SK-N-SH treated with all-trans-retinoic acid at 6 μM for 48 hours (cell line): Measurements from ENCODE around the gene MAP4K4.

Source experiments
- ATAC-seq: fragments of 200-7000 bp; cut with Tn5 transposase; 3 replicates; pipeline ENCODE4 v1.9.1; 2020; ENCODE audit warnings: mild to moderate bottlenecking, moderate library complexity
- ARNTL ChIP-seq: fragments of 450-650 bp; formaldehyde crosslinking; IDR thresholded peaks from 2 replicates; pipeline ENCODE4 v1.5.0; 2020; ENCODE audit warnings: low read depth, mild to moderate bottlenecking, moderate library complexity, borderline replicate concordance
- BACH2 ChIP-seq: fragments of 250-450 bp; sonication (Bioruptor Pico); IDR thresholded peaks from 2 replicates; pipeline ENCODE4 v1.9.0; 2021; ENCODE audit warnings: mild to moderate bottlenecking, borderline replicate concordance
- CREB5 ChIP-seq: fragments of 250-450 bp; sonication (Bioruptor Pico); IDR thresholded peaks from 2 replicates; pipeline ENCODE4 v1.5.1; 2020; ENCODE audit warnings: low read depth, mild to moderate bottlenecking, moderate library complexity
- CSDC2 ChIP-seq: fragments of 250-450 bp; sonication (Bioruptor Pico); IDR thresholded peaks from 2 replicates; pipeline ENCODE4 v1.5.0; 2020; ENCODE audit warnings: mild to moderate bottlenecking, moderate library complexity
- CSRNP3 ChIP-seq: fragments of 250-450 bp; sonication (Bioruptor Pico); IDR thresholded peaks from 2 replicates; pipeline ENCODE4 v1.5.1; 2021; ENCODE audit warnings: mild to moderate bottlenecking, moderate library complexity
- ESRRG ChIP-seq: fragments of 250-450 bp; sonication (Bioruptor Pico); IDR thresholded peaks from 2 replicates; pipeline ENCODE4 v1.6.1; 2021; ENCODE audit warnings: mild to moderate bottlenecking
- GLIS3 ChIP-seq: fragments of 250-450 bp; sonication (Bioruptor Pico); IDR thresholded peaks from 2 replicates; pipeline ENCODE4 v1.5.0; 2020; ENCODE audit warnings: mild to moderate bottlenecking, moderate library complexity
- ISL1 ChIP-seq: fragments of 250-450 bp; sonication (Bioruptor Pico); IDR thresholded peaks from 2 replicates; pipeline ENCODE4 v2.1.2; 2022; ENCODE audit warnings: mild to moderate bottlenecking, moderate library complexity
- PATZ1 ChIP-seq: fragments of 250-450 bp; sonication (Bioruptor Pico); IDR thresholded peaks from 2 replicates; pipeline ENCODE4 v1.8.0; 2020; ENCODE audit warnings: mild to moderate bottlenecking, moderate library complexity, borderline replicate concordance
- POU6F1 ChIP-seq: fragments of 250-450 bp; sonication (Bioruptor Pico); IDR thresholded peaks from 2 replicates; pipeline ENCODE4 v1.8.0; 2021; ENCODE audit warnings: low read depth, mild to moderate bottlenecking, moderate library complexity, borderline replicate concordance
- PPARA ChIP-seq: fragments of 250-450 bp; sonication (Bioruptor Pico); IDR thresholded peaks from 2 replicates; pipeline ENCODE4 v1.5.0; 2020; ENCODE audit warnings: mild to moderate bottlenecking, borderline replicate concordance
- RARB ChIP-seq: fragments of 250-450 bp; sonication (Bioruptor Pico); IDR thresholded peaks from 2 replicates; pipeline ENCODE4 v1.8.0; 2021; ENCODE audit warnings: mild to moderate bottlenecking, moderate library complexity
- SNAI2 ChIP-seq: fragments of 250-450 bp; sonication (Bioruptor Pico); IDR thresholded peaks from 2 replicates; pipeline ENCODE4 v1.5.0; 2020; ENCODE audit warnings: mild to moderate bottlenecking, moderate library complexity
- TCF4 ChIP-seq: fragments of 250-450 bp; sonication (Bioruptor Pico); IDR thresholded peaks from 2 replicates; pipeline ENCODE4 v1.8.0; 2021; ENCODE audit warnings: mild to moderate bottlenecking, moderate library complexity, borderline replicate concordance
- TOX ChIP-seq: fragments of 250-450 bp; sonication (Bioruptor Pico); IDR thresholded peaks from 2 replicates; pipeline ENCODE4 v1.8.0; 2021; ENCODE audit warnings: mild to moderate bottlenecking, moderate library complexity, borderline replicate concordance
- ZFP3 ChIP-seq: fragments of 250-450 bp; sonication (Bioruptor Pico); IDR thresholded peaks from 2 replicates; pipeline ENCODE4 v1.5.0; 2020; ENCODE audit warnings: mild to moderate bottlenecking, moderate library complexity
- ZFP30 ChIP-seq: fragments of 450-650 bp; formaldehyde crosslinking; IDR thresholded peaks from 2 replicates; pipeline ENCODE4 v1.5.0; 2022; ENCODE audit warnings: mild to moderate bottlenecking, moderate library complexity
- ZNF565 ChIP-seq: fragments of 450-650 bp; formaldehyde crosslinking; conservative IDR thresholded peaks from 2 replicates; pipeline ENCODE4 v1.5.0; 2020; ENCODE audit warnings: low read depth, mild to moderate bottlenecking, moderate library complexity
- ZNF8 ChIP-seq: fragments of 450-650 bp; formaldehyde crosslinking; IDR thresholded peaks from 2 replicates; pipeline ENCODE4 v1.5.0; 2020; ENCODE audit warnings: mild to moderate bottlenecking, moderate library complexity
- TF ChIP-seq, protein P1 (sequence below): fragments of 250-450 bp; sonication (Bioruptor Pico); IDR thresholded peaks from 2 replicates; pipeline ENCODE4 v1.5.0; 2020; ENCODE audit warnings: mild to moderate bottlenecking, moderate library complexity

MAP4K4 gene

GRCh38 chr2:101881131-101881530, 183.6 kb downstream of the MAP4K4 start:
- no peak for ATAC-seq
- TF ChIP-seq POU6F1 (no peak), ZNF8 (CRISPR knock-in tag) (no peak), ZFP30 (no peak), CREB5 (CRISPR knock-in tag) (no peak), TCF4 (CRISPR knock-in tag) (no peak), GLIS3 (CRISPR knock-in tag) (no peak), ZFP3 (CRISPR knock-in tag) (no peak), ARNTL (CRISPR knock-in tag) (no peak), TOX (CRISPR knock-in tag) (no peak), ISL1 (no peak), BACH2 (CRISPR knock-in tag) (no peak), PPARA (no peak), ZNF565 (CRISPR knock-in tag) (no peak), PATZ1 (CRISPR knock-in tag) (no peak), CSRNP3 (CRISPR knock-in tag) (no peak), SNAI2 (CRISPR knock-in tag) (no peak)

- TF ChIP-seq, protein P1, sequence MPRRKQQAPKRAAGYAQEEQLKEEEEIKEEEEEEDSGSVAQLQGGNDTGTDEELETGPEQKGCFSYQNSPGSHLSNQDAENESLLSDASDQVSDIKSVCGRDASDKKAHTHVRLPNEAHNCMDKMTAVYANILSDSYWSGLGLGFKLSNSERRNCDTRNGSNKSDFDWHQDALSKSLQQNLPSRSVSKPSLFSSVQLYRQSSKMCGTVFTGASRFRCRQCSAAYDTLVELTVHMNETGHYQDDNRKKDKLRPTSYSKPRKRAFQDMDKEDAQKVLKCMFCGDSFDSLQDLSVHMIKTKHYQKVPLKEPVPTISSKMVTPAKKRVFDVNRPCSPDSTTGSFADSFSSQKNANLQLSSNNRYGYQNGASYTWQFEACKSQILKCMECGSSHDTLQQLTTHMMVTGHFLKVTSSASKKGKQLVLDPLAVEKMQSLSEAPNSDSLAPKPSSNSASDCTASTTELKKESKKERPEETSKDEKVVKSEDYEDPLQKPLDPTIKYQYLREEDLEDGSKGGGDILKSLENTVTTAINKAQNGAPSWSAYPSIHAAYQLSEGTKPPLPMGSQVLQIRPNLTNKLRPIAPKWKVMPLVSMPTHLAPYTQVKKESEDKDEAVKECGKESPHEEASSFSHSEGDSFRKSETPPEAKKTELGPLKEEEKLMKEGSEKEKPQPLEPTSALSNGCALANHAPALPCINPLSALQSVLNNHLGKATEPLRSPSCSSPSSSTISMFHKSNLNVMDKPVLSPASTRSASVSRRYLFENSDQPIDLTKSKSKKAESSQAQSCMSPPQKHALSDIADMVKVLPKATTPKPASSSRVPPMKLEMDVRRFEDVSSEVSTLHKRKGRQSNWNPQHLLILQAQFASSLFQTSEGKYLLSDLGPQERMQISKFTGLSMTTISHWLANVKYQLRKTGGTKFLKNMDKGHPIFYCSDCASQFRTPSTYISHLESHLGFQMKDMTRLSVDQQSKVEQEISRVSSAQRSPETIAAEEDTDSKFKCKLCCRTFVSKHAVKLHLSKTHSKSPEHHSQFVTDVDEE (CRISPR knock-in tag), result no peak
- TF ChIP-seq POU6F1 (no peak), CSDC2 (CRISPR knock-in tag) (no peak), TOX (CRISPR knock-in tag) (no peak), ZNF8 (CRISPR knock-in tag) (no peak), ESRRG (CRISPR knock-in tag) (no peak), RARB (no peak), PATZ1 (CRISPR knock-in tag) (no peak), TCF4 (CRISPR knock-in tag) (no peak)
- TF ChIP-seq, all 23 proteins: peak for 0
- ATAC-seq, result no peak
Observed at GRCh38 chr2:101882769-101883307, 185.3 kb downstream of the MAP4K4 start.
